Mammary epithelial cell (primary cell): ENCODE results near the gene PALD1.

Source experiments
- EZH2 ChIP-seq: IDR thresholded peaks from 2 replicates; pipeline ENCODE4 v1.6.1; 2012; ENCODE audit warnings: low read length, inconsistent platforms, borderline replicate concordance
- TF ChIP-seq, protein P1 (sequence below), 2 donors: IDR thresholded peaks in 1 of 2; conservative IDR thresholded peaks in 1 of 2; 2 replicates each; pipeline ENCODE4 v1.5.1; 2011 to 2012; ENCODE audit warnings: inconsistent platforms in 2 of 2, low read length in 2 of 2, mild to moderate bottlenecking in 2 of 2, control low read depth in 1 of 2, low read depth in 1 of 2; ENCODE audit not compliant: insufficient read depth in 1 of 2; ENCODE audit errors: extremely low read depth in 1 of 2

DNA sequence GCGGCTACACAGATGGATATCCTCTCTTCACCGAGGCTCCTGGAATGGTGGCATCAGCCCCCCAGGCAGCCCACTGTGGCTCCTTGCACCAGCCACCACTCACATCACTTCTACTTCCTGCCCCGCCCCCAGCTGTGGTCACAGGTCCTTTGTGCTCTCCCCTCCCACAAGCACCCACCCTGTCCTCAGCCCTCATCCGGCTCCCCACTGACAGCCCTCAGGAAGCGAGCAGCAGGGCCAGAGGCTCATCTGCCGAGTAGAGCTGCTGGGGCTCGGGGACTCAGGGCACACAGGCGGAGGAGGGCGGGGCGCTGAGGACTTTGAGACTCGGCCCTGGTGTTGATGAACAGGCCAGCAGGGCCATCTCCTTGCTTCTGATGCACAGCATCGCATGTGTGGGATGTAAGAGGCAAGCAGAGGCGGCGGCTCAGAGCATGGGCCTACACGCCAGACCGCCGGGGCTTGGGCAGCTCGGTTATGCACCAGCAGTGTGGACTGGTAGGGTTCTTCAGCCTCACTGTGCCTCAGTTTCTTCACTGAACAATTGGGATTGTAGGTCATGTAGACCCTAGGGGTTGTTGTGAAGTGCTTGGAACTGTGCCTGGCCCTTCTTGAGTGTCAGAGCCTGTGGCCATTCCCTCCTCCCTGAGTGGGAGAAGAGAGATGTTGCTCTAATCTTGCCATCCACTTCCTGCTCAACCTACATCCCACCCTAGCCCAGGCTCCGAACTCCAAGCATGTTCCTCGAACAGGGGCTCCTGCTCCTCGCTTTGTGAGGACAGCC is 124.3 kb downstream of the PALD1 start, which contains the start of gene PRF1:
- TF ChIP-seq, protein P1, sequence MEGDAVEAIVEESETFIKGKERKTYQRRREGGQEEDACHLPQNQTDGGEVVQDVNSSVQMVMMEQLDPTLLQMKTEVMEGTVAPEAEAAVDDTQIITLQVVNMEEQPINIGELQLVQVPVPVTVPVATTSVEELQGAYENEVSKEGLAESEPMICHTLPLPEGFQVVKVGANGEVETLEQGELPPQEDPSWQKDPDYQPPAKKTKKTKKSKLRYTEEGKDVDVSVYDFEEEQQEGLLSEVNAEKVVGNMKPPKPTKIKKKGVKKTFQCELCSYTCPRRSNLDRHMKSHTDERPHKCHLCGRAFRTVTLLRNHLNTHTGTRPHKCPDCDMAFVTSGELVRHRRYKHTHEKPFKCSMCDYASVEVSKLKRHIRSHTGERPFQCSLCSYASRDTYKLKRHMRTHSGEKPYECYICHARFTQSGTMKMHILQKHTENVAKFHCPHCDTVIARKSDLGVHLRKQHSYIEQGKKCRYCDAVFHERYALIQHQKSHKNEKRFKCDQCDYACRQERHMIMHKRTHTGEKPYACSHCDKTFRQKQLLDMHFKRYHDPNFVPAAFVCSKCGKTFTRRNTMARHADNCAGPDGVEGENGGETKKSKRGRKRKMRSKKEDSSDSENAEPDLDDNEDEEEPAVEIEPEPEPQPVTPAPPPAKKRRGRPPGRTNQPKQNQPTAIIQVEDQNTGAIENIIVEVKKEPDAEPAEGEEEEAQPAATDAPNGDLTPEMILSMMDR (conservative IDR thresholded peaks at IDR 0.05 in 1 of 2, IDR thresholded peaks at IDR 0.05 in 1 of 2; ENCODE audit: extremely low read depth in 1 of 2, insufficient read depth in 1 of 2, low read depth in 1 of 2, low read length in 2 of 2) = no peak
- no peak for TF ChIP-seq EZH2
